ENCODE data around the gene SAPCD1. TPM values are rescaled to one million over a fixed set of nuclear protein-coding genes. Genes with fewer than 3 reads are reported as not detected.
A peak's percentile ranks its signal among the peaks of the same experiment; 100 is the strongest.

The SAPCD1 gene
- total RNA-seq, 3 donors from 2014 or later = 1.6 to 2.0 TPM; not detected in 1

- intact Hi-C loops (cut with DNase I; ENCODE audit: low total_unique reads) = loop anchor here (5.0 kb wide), 1 partner anchor 104 kb away; no protein-coding TSS in a partner anchor
- H3K4me1 ChIP-seq = peaks cover 0 to 5% of the 10 kb centered on the region in 2 donors
- H3K27me3 ChIP-seq = no peaks in the 10 kb centered on the region
- TF ChIP-seq POLR2AphosphoS5 (IDR thresholded peaks at IDR 0.05) = no peak
- no peak for TF ChIP-seq POLR2A (IDR thresholded peaks at IDR 0.05)
- TF ChIP-seq, protein P1, sequence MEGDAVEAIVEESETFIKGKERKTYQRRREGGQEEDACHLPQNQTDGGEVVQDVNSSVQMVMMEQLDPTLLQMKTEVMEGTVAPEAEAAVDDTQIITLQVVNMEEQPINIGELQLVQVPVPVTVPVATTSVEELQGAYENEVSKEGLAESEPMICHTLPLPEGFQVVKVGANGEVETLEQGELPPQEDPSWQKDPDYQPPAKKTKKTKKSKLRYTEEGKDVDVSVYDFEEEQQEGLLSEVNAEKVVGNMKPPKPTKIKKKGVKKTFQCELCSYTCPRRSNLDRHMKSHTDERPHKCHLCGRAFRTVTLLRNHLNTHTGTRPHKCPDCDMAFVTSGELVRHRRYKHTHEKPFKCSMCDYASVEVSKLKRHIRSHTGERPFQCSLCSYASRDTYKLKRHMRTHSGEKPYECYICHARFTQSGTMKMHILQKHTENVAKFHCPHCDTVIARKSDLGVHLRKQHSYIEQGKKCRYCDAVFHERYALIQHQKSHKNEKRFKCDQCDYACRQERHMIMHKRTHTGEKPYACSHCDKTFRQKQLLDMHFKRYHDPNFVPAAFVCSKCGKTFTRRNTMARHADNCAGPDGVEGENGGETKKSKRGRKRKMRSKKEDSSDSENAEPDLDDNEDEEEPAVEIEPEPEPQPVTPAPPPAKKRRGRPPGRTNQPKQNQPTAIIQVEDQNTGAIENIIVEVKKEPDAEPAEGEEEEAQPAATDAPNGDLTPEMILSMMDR (IDR thresholded peaks at IDR 0.05) = no peak
- no peak for DNase-seq (ENCODE audit: low spot score in 2 of 2)
- H3K9me3 ChIP-seq = no peaks in the 10 kb centered on the region
- peak overlapping the region; percentile 82 to 92 (median 88) for H3K4me3 ChIP-seq
- H3K27ac ChIP-seq = peak overlapping the region; percentile 97 to 98
- peaks cover 6% of the 10 kb centered on the region for H3K36me3 ChIP-seq
These were observed 34.5 kb upstream of the SAPCD1 start for GRCh38 chr6:31727717-31728671.

GRCh38 chr6:31728767-31729514 lies 33.5 kb upstream of the SAPCD1 start, which contains the start of gene DDAH2:
Gene DDAH2 (minus strand): TSS chr6:31729299. CDS start chr6:31729161, 138 bp downstream.
- peak within 1 kb of the TSS; percentile 82 to 92 (median 88) for H3K4me3 ChIP-seq
- intact Hi-C loops (cut with DNase I; ENCODE audit: low total_unique reads) = loop anchor here (5.0 kb wide), 1 partner anchor 103 kb away; no protein-coding TSS in a partner anchor
- no peaks in the 10 kb centered on the region for H3K27me3 ChIP-seq
- H3K4me1 ChIP-seq = peaks cover 0 to 5% of the 10 kb centered on the region in 2 donors
- H3K27ac ChIP-seq = peak within 1 kb of the TSS; percentile 97 to 98
- DNase-seq (ENCODE audit: low spot score in 2 of 2) = no peak
- no peaks in the 10 kb centered on the region for H3K9me3 ChIP-seq
- H3K36me3 ChIP-seq = peaks cover 6% of the 10 kb centered on the region
- no peak for TF ChIP-seq POLR2AphosphoS5 (IDR thresholded peaks at IDR 0.05)
- TF ChIP-seq, protein P1 (IDR thresholded peaks at IDR 0.05) = no peak
- no peak for TF ChIP-seq POLR2A (IDR thresholded peaks at IDR 0.05)

GRCh38 chr6:31729515-31729978 lies 32.9 kb upstream of the SAPCD1 start:
- peak; percentile 91 to 95 for DNase-seq (ENCODE audit: low spot score in 2 of 2)
- Histone ChIP-seq H3K36me3 (peaks cover 6% of the 10 kb centered on the region), H3K27me3 (no peaks in the 10 kb centered on the region), H3K9me3 (no peaks in the 10 kb centered on the region), H3K4me1 (peaks cover 6 to 11% of the 10 kb centered on the region in 2 donors), H3K27ac (peak overlapping the region; percentile 97 to 98), H3K4me3 (peak overlapping the region; percentile 82 to 92 (median 88))
- TF ChIP-seq POLR2AphosphoS5 (IDR thresholded peaks at IDR 0.05) = peak; percentile 89 to 90 (median 89)
- TF ChIP-seq, protein P1 (IDR thresholded peaks at IDR 0.05) = peak; percentile 60 to 82 (median 65)
- TF ChIP-seq POLR2A (IDR thresholded peaks at IDR 0.05) = peak; percentile 28
- intact Hi-C loops (cut with DNase I; ENCODE audit: low total_unique reads) = loop anchor here (5.0 kb wide), 1 partner anchor 103 kb away; no protein-coding TSS in a partner anchor

DNA sequence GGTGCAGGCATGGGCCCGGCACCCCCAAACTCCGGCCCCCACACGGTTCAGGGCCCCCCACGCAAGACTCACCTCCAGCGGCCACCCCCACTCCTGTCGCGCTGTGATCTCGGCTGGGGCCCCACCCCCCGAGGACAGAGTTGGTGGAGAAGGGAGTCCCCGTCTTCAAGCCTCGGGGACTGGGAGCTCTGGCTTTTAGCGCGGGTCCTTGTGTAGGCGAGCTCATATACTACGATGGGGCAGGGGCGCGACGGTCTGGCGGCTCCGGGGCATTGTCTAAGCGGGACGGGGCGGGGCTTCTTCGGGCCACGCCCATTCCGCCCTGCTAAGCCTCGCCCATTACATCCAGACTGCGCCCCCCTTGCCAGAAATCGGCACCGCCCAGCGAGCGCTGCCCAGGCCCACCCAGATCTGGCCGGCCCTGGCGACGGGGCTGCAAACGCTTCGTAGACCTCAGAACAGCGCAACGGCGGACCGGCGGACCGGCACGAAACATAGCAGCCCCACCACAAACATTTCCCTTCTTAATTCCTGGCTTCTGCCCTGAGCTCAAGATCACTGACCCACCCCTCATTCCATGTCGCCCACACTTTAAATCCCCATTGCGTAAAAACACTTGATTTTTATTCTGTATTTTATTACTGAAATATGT lies 32.4 kb upstream of the SAPCD1 start:
- H3K27ac ChIP-seq = peak overlapping the region; percentile 97 to 98
- H3K9me3 ChIP-seq = no peaks in the 10 kb centered on the region
- H3K4me1 ChIP-seq = peaks cover 9 to 11% of the 10 kb centered on the region in 2 donors
- peak; percentile 73 to 82 for DNase-seq (ENCODE audit: low spot score in 2 of 2)
- intact Hi-C loops (cut with DNase I; ENCODE audit: low total_unique reads) = loop anchor here (5.0 kb wide), 1 partner anchor 102 kb away; no protein-coding TSS in a partner anchor
- H3K27me3 ChIP-seq = no peaks in the 10 kb centered on the region
- peaks cover 6% of the 10 kb centered on the region for H3K36me3 ChIP-seq
- TF ChIP-seq POLR2AphosphoS5 (IDR thresholded peaks at IDR 0.05) (peak in 1 of 3 donors; percentile 22), POLR2A (IDR thresholded peaks at IDR 0.05) (peak; percentile 32)
- TF ChIP-seq, protein P1 (IDR thresholded peaks at IDR 0.05) = no peak
- peak overlapping the region; percentile 82 to 92 (median 88) for H3K4me3 ChIP-seq
